Esophagus muscularis mucosa (tissue), 4 donors: ENCODE results near the gene TSEN15. TPM values are rescaled to one million over a fixed set of nuclear protein-coding genes. Genes with fewer than 3 reads are reported as not detected.

Experiments
- DNase-seq: peaks from one replicate; pipeline ENCODE4 v3.0.0-alpha.2; 2017; ENCODE audit errors: extremely low spot score
- H3K27ac ChIP-seq, 4 donors: fragments of 200-600 bp; sonication (generic); replicated peaks in 1 of 4; 1 replicate in 3 of 4; 2 replicates in 1 of 4; pipeline ENCODE4 v1.5.1; 2016 to 2019; ENCODE audit warnings: mild to moderate bottlenecking in 1 of 4
- H3K27me3 ChIP-seq, 4 donors: fragments of 200-600 bp; sonication (generic); one replicate each; pipeline versions ENCODE4 v1.5.1 to v1.6.0; 2016 to 2019
- H3K36me3 ChIP-seq, 4 donors: fragments of 200-600 bp; sonication (generic); one replicate each; pipeline ENCODE4 v1.5.1; 2016 to 2019
- H3K4me1 ChIP-seq, 4 donors: fragments of 200-600 bp; sonication (generic); one replicate each; pipeline ENCODE4 v1.5.1; 2016 to 2019
- H3K4me3 ChIP-seq, 4 donors: fragments of 200-600 bp; sonication (generic); 1 replicate in 2 of 4; 2 replicates in 2 of 4; pipeline ENCODE4 v1.5.1; 2016 to 2019; ENCODE audit warnings: mild to moderate bottlenecking in 4 of 4, moderate library complexity in 1 of 4
- H3K9me3 ChIP-seq, 4 donors: fragments of 200-600 bp; sonication (generic); 1 replicate in 3 of 4; 2 replicates in 1 of 4; pipeline ENCODE4 v1.5.1; 2016 to 2019
- CTCF ChIP-seq, 3 experiments: fragments of 200-600 bp in 2 of 3; fragments of 450-650 bp in 1 of 3; sonication (generic) in 2 of 3; IDR thresholded peaks; one replicate each; pipeline ENCODE4 v1.5.1; 2017 to 2019; ENCODE audit warnings: antibody characterized with exemption in 3 of 3, mild to moderate bottlenecking in 2 of 3, moderate library complexity in 1 of 3
- EP300 ChIP-seq: sonication (generic); formaldehyde crosslinking; IDR thresholded peaks from one replicate; pipeline ENCODE4 v1.6.1; 2017; ENCODE audit warnings: antibody characterized with exemption
- POLR2A ChIP-seq: fragments of 450-650 bp; IDR thresholded peaks from one replicate; pipeline ENCODE4 v1.6.1; 2017; ENCODE audit warnings: antibody characterized with exemption, moderate library complexity, mild to moderate bottlenecking, low read depth
- POLR2AphosphoS5 ChIP-seq, 2 donors: sonication (generic); formaldehyde crosslinking; IDR thresholded peaks; one replicate each; pipeline ENCODE4 v1.6.1; 2017; ENCODE audit warnings: antibody characterized with exemption in 2 of 2
- whole genome bisulfite sequencing: methylation state at CpG from one replicate; pipeline ENCODE4 v1.1.5; 2018; 5-methylcytosine and 5-hydroxymethylcytosine counted together
- intact Hi-C: fragments of 100-400 bp; cut with DNase I; formaldehyde crosslinking; loops from one replicate; pipeline ENCODE4 v1.15.1; 2023
- total RNA-seq, 4 donors: library from RNA; depleted of rRNA; stranded (reverse); fragments of >200 nt; gene quantifications; one replicate each; pipeline versions ENCODE4 v1.1.0 to v1.2.1, GENCODE V29; 2016

Gene TSEN15
- 10 to 100 TPM; 27.3 to 52.3 (median 33.4) TPM for total RNA-seq

GRCh38 chr1:184051485-184052193 lies at the start of gene TSEN15:
TSS of gene TSEN15 (plus strand) at chr1:184051730. CDS start at chr1:184051756, 26 bp downstream.
- peaks cover 28 to 39% (median 34%) of the 10 kb centered on the region in 4 donors for H3K4me1 ChIP-seq
- TF ChIP-seq CTCF (IDR thresholded peaks at IDR 0.05) (no peak), EP300 (no peak), POLR2A (peak; percentile 13), POLR2AphosphoS5 (IDR thresholded peaks at IDR 0.05) (peak; percentile 78 to 83)
- DNase-seq: no peak
- peak within 1 kb of the TSS; percentile 68 to 89 (median 87) for H3K4me3 ChIP-seq
- H3K9me3 ChIP-seq: no peaks in the 10 kb centered on the region
- H3K27me3 ChIP-seq: no peaks in the 10 kb centered on the region
- WGBS: 0% methylated on average over 33 of the region's 54 CpGs
- peaks cover 0 to 14% (median 6%) of the 10 kb centered on the region in 4 donors for H3K36me3 ChIP-seq
- intact Hi-C loops: no loop called here
- H3K27ac ChIP-seq: peak within 1 kb of the TSS; percentile 85 to 87 (median 86)

- no peaks in the 10 kb centered on the region for H3K27me3 ChIP-seq
- WGBS: 15% methylated on average over 2 of the region's 2 CpGs
- no peak for DNase-seq
- no peaks in the 10 kb centered on the region for H3K9me3 ChIP-seq
- no peak overlapping the region for H3K4me3 ChIP-seq
- peaks cover 4 to 8% (median 7%) of the 10 kb centered on the region in 4 donors for H3K4me1 ChIP-seq
- intact Hi-C loops: no loop called here
- peak in 1 of 2 donors; percentile 27 for TF ChIP-seq POLR2AphosphoS5 (IDR thresholded peaks at IDR 0.05)
- no peak for TF ChIP-seq CTCF (IDR thresholded peaks at IDR 0.05)
- H3K36me3 ChIP-seq: no peaks in the 10 kb centered on the region
- no peak overlapping the region for H3K27ac ChIP-seq
These were observed 49.5 kb upstream of the TSEN15 start for GRCh38 chr1:184002071-184002470.

GRCh38 chr1:184004935-184005334 lies 46.6 kb upstream of the TSEN15 start:
- TF ChIP-seq POLR2A: no peak
- Histone ChIP-seq H3K4me1 (peaks cover 4 to 8% (median 7%) of the 10 kb centered on the region in 4 donors), H3K36me3 (no peaks in the 10 kb centered on the region), H3K27me3 (no peaks in the 10 kb centered on the region), H3K4me3 (no peak overlapping the region), H3K27ac (no peak overlapping the region), H3K9me3 (no peaks in the 10 kb centered on the region)
- DNase-seq: no peak
- 92% methylated on average over 2 of the region's 4 CpGs for WGBS
- intact Hi-C loops: no loop called here

GRCh38 chr1:184005506-184005905 lies 46.0 kb upstream of the TSEN15 start:
- TF ChIP-seq EP300 (no peak), POLR2A (no peak), POLR2AphosphoS5 (IDR thresholded peaks at IDR 0.05) (no peak)
- WGBS: 95% methylated on average over 4 of the region's 4 CpGs
- Histone ChIP-seq H3K27ac (no peak overlapping the region), H3K36me3 (no peaks in the 10 kb centered on the region), H3K4me3 (no peak overlapping the region), H3K4me1 (peaks cover 4 to 8% (median 7%) of the 10 kb centered on the region in 4 donors), H3K9me3 (no peaks in the 10 kb centered on the region), H3K27me3 (no peaks in the 10 kb centered on the region)
- no peak for DNase-seq
- intact Hi-C loops: no loop called here

- Histone ChIP-seq H3K27me3 (peaks cover 0 to 3% (median 0%) of the 10 kb centered on the region in 4 donors), H3K4me3 (no peak overlapping the region), H3K9me3 (no peaks in the 10 kb centered on the region), H3K27ac (no peak overlapping the region), H3K36me3 (no peaks in the 10 kb centered on the region), H3K4me1 (no peaks in the 10 kb centered on the region)
- no peak for DNase-seq
- WGBS: 61% methylated on average over 2 of the region's 2 CpGs
- intact Hi-C loops: no loop called here
- TF ChIP-seq EP300 (no peak), POLR2AphosphoS5 (IDR thresholded peaks at IDR 0.05) (no peak), CTCF (IDR thresholded peaks at IDR 0.05) (no peak), POLR2A (no peak)
These were observed 40.7 kb upstream of the TSEN15 start for GRCh38 chr1:184010788-184011187.
